RPMI8226 (cell line): Measurements from ENCODE around the gene CACUL1.

Source experiments
- DNase-seq: peaks from one replicate; pipeline ENCODE4 v3.0.0-alpha.2; 2015

The CACUL1 gene

DNA sequence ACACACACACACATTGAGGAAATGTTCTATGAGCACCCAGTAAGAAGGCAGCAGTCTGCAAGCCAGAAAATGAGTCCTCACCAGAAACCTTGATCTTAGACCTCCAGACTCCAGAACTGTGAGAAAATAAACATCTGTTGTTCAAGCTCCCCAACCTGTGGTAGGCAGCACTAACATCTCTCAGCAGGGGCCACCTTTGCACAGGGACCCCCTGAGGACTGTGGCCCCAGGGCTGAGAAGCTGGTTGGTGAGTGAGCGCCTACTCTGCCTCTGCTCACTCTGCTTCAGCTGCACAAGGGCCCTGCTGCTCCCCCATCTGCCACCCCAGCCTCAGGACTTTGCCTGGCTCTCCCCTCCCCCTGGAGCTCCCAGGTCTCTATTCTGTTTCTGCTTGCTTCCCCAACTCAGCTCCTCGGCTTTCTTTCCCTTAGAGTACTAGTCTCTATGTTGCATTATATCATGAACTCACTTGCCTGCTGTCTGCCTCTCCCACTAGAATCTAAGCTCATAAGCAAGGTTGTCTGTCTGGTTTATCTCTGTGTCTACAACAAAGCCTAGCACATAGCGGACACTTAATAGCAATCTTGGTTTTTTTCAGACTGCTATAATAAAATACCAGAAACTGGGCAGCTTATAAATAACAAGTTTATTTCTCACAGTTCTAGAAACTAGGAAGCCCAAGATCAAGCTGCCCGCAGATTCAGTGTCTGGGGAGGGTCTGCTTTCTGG lies 118.9 kb downstream of the CACUL1 start:
- no peak for DNase-seq

DNA sequence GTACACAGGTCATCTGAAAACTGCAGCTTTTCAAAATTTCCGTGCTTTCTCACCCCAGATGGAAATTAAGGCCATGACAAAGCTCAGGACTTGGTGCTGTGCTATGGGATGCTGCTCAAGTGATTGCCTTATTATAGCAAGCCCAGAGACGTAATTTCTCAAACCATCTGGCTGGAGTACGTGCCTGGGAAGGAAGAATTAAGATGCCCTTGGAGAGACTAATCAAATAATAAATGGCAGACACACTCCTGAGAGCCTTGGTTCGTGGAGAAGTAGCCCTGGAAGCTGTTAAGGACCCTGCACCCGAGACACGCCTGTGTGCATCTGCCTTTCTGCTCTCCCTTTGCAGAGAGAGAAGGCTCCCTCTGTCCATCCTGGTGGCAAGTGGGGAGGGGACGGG lies 121.0 kb downstream of the CACUL1 start:
- no peak for DNase-seq

DNA sequence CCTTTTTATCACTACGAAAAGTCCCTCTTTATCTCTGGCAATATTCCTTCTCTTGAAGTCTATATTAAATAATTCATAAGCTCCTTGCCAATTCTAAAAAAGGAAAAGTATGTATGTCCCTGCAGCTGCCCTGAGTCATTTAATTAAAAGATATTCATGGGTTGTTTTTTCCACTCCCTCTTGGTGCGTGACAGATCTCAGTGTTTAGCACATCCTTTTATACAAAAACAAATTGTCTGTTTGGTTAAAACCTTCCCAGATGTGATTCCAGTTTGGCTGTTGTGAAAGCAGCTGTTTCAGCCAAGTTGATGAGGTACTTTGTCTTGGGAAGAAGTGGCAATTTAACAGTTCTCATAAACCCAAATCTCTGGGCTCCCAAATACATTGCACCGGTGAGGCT lies 125.6 kb downstream of the CACUL1 start:
- no peak for DNase-seq

- DNase-seq: no peak
These were observed 126.4 kb downstream of the CACUL1 start for GRCh38 chr10:118628397-118628796.

DNA sequence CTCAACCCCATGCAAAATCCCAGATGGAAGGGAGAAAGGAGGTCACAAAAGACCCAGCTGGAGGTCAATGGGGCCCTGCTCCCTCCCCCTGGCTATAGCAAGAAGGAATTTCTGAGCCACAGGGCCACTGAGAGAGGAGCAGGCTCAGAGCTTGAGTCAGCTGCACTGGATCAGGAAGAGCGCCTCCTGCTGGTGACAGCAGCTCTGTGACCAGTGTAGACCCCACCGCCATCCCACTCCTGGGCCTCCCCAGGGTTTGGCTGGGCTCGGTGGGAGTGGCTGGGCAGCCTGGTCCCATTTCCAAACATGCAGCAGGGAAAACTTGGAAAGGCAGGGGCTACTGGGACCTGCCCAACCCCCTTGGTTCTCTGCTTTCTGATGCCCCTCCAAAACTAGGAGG lies 127.8 kb downstream of the CACUL1 start:
- DNase-seq: no peak
